Epithelial cell of esophagus (primary cell): ENCODE measurements around the gene PELO.

Source experiments
- DNase-seq: peaks from one replicate; pipeline ENCODE4 v3.0.0; 2010; ENCODE audit warnings: low read depth
- H3K4me3 ChIP-seq: 2 replicates; pipeline ENCODE4 v1.5.1; 2011; ENCODE audit warnings: mild to moderate bottlenecking, low read length, control low read depth
- CTCF ChIP-seq: IDR thresholded peaks from 2 replicates; pipeline ENCODE4 v1.5.1; 2011; ENCODE audit warnings: low read depth, mild to moderate bottlenecking, low read length, control low read depth, inconsistent platforms; ENCODE audit not compliant: insufficient read depth; ENCODE audit errors: missing control alignments

PELO gene

DNA sequence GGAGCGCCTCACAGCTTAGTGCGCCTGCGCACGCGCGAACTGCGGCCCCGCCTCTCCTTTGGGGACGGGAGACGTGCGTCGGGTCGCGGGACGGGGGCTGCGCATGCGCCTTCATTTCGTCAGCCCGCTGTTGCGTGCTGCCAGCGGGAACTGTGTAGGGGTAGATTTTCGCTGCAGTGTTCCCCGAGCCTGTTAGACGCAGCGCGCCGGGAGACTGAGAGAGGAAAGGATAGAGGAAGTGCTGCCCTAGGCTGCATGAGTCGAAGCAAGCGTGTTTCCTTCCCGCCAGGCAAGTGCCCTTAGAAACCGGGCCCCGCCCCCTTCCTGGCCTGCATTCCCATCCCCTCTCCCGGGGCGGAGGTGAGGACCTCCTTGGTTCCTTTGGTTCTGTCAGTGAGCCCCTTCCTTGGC lies 12.3 kb downstream of the PELO start:
- no peak for TF ChIP-seq CTCF
- peak overlapping the region; percentile 99 for H3K4me3 ChIP-seq
- DNase-seq = peak; percentile 91

GRCh38 chr5:52800394-52801213 lies 12.9 kb downstream of the PELO start:
- peak; percentile 47 for TF ChIP-seq CTCF
- peak; percentile 79 for DNase-seq
- peak overlapping the region; percentile 99 for H3K4me3 ChIP-seq

GRCh38 chr5:52801329-52801728 lies 13.6 kb downstream of the PELO start:
- no peak for TF ChIP-seq CTCF
- peak; percentile 47 for DNase-seq
- peak overlapping the region; percentile 99 for H3K4me3 ChIP-seq

GRCh38 chr5:52802272-52802973 lies 14.7 kb downstream of the PELO start:
- peak overlapping the region; percentile 99 for H3K4me3 ChIP-seq
- no peak for TF ChIP-seq CTCF
- DNase-seq = no peak

DNA sequence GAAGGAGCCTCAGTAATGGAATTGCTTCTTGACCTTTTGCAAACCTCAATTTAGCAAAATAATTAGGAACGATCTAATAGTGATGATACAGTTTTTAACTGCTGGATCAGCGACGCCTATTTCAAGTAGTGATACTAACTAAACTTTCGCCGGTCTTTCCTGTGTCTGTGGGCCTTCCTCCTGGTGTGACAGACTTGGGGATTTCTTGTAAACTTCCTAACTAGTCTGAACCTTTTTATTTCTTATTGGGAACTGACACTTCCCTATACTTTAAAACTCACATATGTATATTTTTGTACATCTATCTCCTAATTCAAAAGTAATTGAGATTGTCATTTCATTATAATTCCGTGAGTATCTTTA lies 15.2 kb downstream of the PELO start:
- DNase-seq = no peak
- TF ChIP-seq CTCF = no peak
- no peak overlapping the region for H3K4me3 ChIP-seq

GRCh38 chr5:52804387-52804791 lies 16.7 kb downstream of the PELO start:
- no peak for TF ChIP-seq CTCF
- H3K4me3 ChIP-seq = no peak overlapping the region
- DNase-seq = no peak
